Neural progenitor cell (in vitro differentiated cells): Measurements from ENCODE around the gene RBP5.

Source experiments
- EZH2 ChIP-seq: fragments of 200-600 bp; sonication (generic); IDR thresholded peaks from 2 replicates; pipeline ENCODE4 v1.6.1; 2017; ENCODE audit warnings: antibody characterized with exemption, mild to moderate bottlenecking, moderate library complexity
- EZH2phosphoT487 ChIP-seq: fragments of 200-600 bp; sonication (generic); IDR thresholded peaks from 2 replicates; pipeline ENCODE4 v1.6.1; 2017; ENCODE audit warnings: antibody characterized with exemption
- TF ChIP-seq, protein P1 (sequence below): fragments of 200-600 bp; sonication (generic); IDR thresholded peaks from 2 replicates; pipeline ENCODE4 v1.5.1; 2017; ENCODE audit warnings: antibody characterized with exemption, mild to moderate bottlenecking

DNA sequence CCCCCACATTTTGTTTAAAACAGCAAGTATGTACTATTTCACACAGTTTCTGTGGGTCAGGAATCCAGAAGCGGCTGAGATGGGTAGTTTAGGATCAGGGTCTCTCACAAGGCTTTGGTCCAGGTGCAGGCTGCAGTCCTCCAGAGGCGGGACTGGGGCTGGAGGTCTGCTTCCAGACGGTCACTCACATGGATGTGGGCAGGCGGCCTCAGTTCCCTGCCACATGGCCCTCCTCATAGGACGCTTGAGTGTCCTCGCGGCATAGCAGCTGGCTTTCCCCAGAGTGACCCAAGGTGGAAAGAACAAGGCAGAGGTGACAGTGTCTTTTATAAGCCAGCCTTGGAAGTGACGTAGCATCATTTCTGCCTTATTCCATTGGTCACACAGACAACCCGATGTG lies 11.8 kb downstream of the RBP5 start:
- TF ChIP-seq, protein P1, sequence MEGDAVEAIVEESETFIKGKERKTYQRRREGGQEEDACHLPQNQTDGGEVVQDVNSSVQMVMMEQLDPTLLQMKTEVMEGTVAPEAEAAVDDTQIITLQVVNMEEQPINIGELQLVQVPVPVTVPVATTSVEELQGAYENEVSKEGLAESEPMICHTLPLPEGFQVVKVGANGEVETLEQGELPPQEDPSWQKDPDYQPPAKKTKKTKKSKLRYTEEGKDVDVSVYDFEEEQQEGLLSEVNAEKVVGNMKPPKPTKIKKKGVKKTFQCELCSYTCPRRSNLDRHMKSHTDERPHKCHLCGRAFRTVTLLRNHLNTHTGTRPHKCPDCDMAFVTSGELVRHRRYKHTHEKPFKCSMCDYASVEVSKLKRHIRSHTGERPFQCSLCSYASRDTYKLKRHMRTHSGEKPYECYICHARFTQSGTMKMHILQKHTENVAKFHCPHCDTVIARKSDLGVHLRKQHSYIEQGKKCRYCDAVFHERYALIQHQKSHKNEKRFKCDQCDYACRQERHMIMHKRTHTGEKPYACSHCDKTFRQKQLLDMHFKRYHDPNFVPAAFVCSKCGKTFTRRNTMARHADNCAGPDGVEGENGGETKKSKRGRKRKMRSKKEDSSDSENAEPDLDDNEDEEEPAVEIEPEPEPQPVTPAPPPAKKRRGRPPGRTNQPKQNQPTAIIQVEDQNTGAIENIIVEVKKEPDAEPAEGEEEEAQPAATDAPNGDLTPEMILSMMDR, result no peak
- no peak for TF ChIP-seq EZH2phosphoT487
- TF ChIP-seq EZH2, result no peak
